ENCODE measurements around the gene DUSP23. TPM values are rescaled to one million over a fixed set of nuclear protein-coding genes. Genes with fewer than 3 reads are reported as not detected.

The DUSP23 gene
- total RNA-seq, 1 experiment from 2014 or later = 35.2 TPM

DNA sequence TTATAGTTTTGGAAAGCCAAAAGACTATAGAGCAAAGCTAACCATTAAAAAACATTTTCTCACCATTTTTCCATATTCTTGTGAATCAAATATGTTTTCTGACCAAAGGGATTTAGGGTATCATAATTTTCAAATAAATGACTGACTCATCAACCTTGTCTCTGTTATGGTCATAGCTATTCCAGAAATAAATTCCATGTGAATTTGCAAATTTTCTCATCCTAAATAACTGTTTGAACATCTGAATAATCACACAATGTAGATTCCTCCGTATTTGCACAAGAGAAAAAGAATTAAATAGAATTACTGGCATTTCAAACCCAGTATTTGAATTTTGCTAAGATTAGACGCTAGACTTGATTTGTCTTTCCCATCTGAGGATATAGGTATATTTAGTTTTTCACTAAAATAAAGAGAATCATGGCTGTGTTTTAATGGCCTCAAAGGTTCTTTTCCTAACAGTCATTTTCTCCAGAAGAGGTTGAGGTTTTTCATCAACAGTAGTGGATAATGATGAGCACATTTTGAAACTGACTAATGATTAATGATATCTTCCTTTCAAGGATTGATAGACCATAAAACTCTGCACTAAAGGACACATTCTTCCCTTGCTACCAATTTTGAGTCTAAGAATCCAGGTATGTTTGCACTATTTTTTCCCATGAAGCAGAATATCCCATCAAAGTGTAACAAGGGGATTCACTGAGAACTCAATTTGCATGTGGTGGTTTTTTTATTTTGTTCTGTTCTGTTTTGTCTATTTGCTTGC, 9.5 kb upstream of the DUSP23 start:
- Mint-ChIP-seq H3K36me3 (no peaks in the 10 kb centered on the region), H3K27me3 (ENCODE audit: low read depth) (no peaks in the 10 kb centered on the region), H3K4me1 (peaks cover 12% of the 10 kb centered on the region), H3K9me3 (0 out of 2 replicates have a peak, but pooled peaks cover 5% of the 10 kb centered on the region), H3K27ac (no peak overlapping the region), H3K4me3 (no peak overlapping the region)
- ChIA-PET CTCF (no interaction called here), POLR2A (no interaction called here)
- no peak for ATAC-seq
- TF ChIP-seq SP1 (CRISPR knock-in tag; conservative IDR thresholded peaks at IDR 0.05) (no peak), FOXK1 (CRISPR knock-in tag; IDR thresholded peaks at IDR 0.05) (no peak), ZNF138 (CRISPR knock-in tag; conservative IDR thresholded peaks at IDR 0.05) (no peak), ZNF416 (CRISPR knock-in tag; IDR thresholded peaks at IDR 0.05) (no peak), ZNF219 (CRISPR knock-in tag; IDR thresholded peaks at IDR 0.05; ENCODE audit: borderline replicate concordance) (no peak), NFE2L1 (CRISPR knock-in tag; IDR thresholded peaks at IDR 0.05) (no peak)
- TF ChIP-seq, protein P1, sequence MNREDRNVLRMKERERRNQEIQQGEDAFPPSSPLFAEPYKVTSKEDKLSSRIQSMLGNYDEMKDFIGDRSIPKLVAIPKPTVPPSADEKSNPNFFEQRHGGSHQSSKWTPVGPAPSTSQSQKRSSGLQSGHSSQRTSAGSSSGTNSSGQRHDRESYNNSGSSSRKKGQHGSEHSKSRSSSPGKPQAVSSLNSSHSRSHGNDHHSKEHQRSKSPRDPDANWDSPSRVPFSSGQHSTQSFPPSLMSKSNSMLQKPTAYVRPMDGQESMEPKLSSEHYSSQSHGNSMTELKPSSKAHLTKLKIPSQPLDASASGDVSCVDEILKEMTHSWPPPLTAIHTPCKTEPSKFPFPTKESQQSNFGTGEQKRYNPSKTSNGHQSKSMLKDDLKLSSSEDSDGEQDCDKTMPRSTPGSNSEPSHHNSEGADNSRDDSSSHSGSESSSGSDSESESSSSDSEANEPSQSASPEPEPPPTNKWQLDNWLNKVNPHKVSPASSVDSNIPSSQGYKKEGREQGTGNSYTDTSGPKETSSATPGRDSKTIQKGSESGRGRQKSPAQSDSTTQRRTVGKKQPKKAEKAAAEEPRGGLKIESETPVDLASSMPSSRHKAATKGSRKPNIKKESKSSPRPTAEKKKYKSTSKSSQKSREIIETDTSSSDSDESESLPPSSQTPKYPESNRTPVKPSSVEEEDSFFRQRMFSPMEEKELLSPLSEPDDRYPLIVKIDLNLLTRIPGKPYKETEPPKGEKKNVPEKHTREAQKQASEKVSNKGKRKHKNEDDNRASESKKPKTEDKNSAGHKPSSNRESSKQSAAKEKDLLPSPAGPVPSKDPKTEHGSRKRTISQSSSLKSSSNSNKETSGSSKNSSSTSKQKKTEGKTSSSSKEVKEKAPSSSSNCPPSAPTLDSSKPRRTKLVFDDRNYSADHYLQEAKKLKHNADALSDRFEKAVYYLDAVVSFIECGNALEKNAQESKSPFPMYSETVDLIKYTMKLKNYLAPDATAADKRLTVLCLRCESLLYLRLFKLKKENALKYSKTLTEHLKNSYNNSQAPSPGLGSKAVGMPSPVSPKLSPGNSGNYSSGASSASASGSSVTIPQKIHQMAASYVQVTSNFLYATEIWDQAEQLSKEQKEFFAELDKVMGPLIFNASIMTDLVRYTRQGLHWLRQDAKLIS (CRISPR knock-in tag; IDR thresholded peaks at IDR 0.05; ENCODE audit: borderline replicate concordance) = no peak
- no peak for DNase-seq (ENCODE audit: low spot score)

DNA sequence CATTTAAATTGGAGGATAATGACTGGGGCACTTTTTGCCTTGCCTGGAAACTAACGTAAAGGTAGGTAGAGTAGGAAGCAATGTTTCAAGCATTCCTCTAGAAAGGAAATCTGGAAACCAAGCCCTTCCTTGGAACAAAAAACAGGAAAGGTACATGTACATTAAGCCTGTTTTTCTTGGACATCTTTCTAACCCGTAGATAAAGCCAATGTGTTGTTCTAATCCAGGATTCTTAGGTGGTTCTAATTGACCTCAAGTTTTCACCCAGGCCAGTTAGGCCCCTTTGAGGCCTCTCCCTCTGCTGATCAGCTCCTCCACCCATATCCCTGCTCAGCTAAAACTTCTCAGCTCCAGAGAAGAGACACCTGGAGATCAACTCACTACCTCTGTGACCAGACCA, 6.3 kb upstream of the DUSP23 start:
- Mint-ChIP-seq H3K27ac (no peak overlapping the region), H3K27me3 (ENCODE audit: low read depth) (peaks cover 4% of the 10 kb centered on the region; the same call in 1 of the 2 replicates), H3K4me1 (peaks cover 7% of the 10 kb centered on the region; the same call in 1 of the 2 replicates), H3K4me3 (no peak overlapping the region), H3K9me3 (no peaks in the 10 kb centered on the region), H3K36me3 (no peaks in the 10 kb centered on the region)
- no peak for TF ChIP-seq NFE2L1 (CRISPR knock-in tag; IDR thresholded peaks at IDR 0.05)
- TF ChIP-seq MXD4 (CRISPR knock-in tag; IDR thresholded peaks at IDR 0.05; ENCODE audit: borderline replicate concordance) = no peak
- no peak for TF ChIP-seq TEAD4 (CRISPR knock-in tag; IDR thresholded peaks at IDR 0.05)
- TF ChIP-seq, protein P2, sequence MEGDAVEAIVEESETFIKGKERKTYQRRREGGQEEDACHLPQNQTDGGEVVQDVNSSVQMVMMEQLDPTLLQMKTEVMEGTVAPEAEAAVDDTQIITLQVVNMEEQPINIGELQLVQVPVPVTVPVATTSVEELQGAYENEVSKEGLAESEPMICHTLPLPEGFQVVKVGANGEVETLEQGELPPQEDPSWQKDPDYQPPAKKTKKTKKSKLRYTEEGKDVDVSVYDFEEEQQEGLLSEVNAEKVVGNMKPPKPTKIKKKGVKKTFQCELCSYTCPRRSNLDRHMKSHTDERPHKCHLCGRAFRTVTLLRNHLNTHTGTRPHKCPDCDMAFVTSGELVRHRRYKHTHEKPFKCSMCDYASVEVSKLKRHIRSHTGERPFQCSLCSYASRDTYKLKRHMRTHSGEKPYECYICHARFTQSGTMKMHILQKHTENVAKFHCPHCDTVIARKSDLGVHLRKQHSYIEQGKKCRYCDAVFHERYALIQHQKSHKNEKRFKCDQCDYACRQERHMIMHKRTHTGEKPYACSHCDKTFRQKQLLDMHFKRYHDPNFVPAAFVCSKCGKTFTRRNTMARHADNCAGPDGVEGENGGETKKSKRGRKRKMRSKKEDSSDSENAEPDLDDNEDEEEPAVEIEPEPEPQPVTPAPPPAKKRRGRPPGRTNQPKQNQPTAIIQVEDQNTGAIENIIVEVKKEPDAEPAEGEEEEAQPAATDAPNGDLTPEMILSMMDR (IDR thresholded peaks at IDR 0.05) = no peak
- DNase-seq (ENCODE audit: low spot score) (no peak), ATAC-seq (no peak)
- CTCF ChIA-PET = interaction anchor here (0.9 to 2.3 kb wide), 3 partner anchors 24 to 233 kb away, joined by 3 to 5 read pairs (median 3); no protein-coding TSS in a partner anchor
- POLR2A ChIA-PET = no interaction called here

GRCh38 chr1:159775716-159776115, 5.0 kb upstream of the DUSP23 start:
- POLR2A ChIA-PET = no interaction called here
- no peak overlapping the region for H3K27ac Mint-ChIP-seq
- peaks cover 4% of the 10 kb centered on the region for H3K27me3 Mint-ChIP-seq (ENCODE audit: low read depth)
- no peak overlapping the region for H3K4me3 Mint-ChIP-seq
- no peaks in the 10 kb centered on the region for H3K36me3 Mint-ChIP-seq
- H3K4me1 Mint-ChIP-seq = peaks cover 11% of the 10 kb centered on the region; the same call in 1 of the 2 replicates
- no peaks in the 10 kb centered on the region for H3K9me3 Mint-ChIP-seq
- DNase-seq (ENCODE audit: low spot score) (no peak), ATAC-seq (no peak)
- CTCF ChIA-PET = interaction anchor here (1.1 to 2.3 kb wide), 4 partner anchors 10 to 564 kb away, joined by 3 to 5 read pairs (median 4); no protein-coding TSS in a partner anchor
- TF ChIP-seq ATF1 (CRISPR knock-in tag; IDR thresholded peaks at IDR 0.05) = no peak
- TF ChIP-seq, protein P3, sequence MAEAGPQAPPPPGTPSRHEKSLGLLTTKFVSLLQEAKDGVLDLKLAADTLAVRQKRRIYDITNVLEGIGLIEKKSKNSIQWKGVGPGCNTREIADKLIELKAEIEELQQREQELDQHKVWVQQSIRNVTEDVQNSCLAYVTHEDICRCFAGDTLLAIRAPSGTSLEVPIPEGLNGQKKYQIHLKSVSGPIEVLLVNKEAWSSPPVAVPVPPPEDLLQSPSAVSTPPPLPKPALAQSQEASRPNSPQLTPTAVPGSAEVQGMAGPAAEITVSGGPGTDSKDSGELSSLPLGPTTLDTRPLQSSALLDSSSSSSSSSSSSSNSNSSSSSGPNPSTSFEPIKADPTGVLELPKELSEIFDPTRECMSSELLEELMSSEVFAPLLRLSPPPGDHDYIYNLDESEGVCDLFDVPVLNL (CRISPR knock-in tag; IDR thresholded peaks at IDR 0.05; ENCODE audit: borderline replicate concordance, low read depth) = no peak
- no peak for TF ChIP-seq GTF2I (CRISPR knock-in tag; conservative IDR thresholded peaks at IDR 0.05)
- TF ChIP-seq RELA (CRISPR knock-in tag; IDR thresholded peaks at IDR 0.05; ENCODE audit: borderline replicate concordance) = no peak
- TF ChIP-seq ZNF219 (CRISPR knock-in tag; IDR thresholded peaks at IDR 0.05; ENCODE audit: borderline replicate concordance) = no peak
- TF ChIP-seq ZNF121 (CRISPR knock-in tag; IDR thresholded peaks at IDR 0.05) = no peak
- no peak for TF ChIP-seq ZNF423 (CRISPR knock-in tag; IDR thresholded peaks at IDR 0.05)
- no peak for TF ChIP-seq CBFB (CRISPR knock-in tag; IDR thresholded peaks at IDR 0.05; ENCODE audit: low read depth)
- TF ChIP-seq CREB1 (CRISPR knock-in tag; IDR thresholded peaks at IDR 0.05) = no peak
- TF ChIP-seq, protein P4, sequence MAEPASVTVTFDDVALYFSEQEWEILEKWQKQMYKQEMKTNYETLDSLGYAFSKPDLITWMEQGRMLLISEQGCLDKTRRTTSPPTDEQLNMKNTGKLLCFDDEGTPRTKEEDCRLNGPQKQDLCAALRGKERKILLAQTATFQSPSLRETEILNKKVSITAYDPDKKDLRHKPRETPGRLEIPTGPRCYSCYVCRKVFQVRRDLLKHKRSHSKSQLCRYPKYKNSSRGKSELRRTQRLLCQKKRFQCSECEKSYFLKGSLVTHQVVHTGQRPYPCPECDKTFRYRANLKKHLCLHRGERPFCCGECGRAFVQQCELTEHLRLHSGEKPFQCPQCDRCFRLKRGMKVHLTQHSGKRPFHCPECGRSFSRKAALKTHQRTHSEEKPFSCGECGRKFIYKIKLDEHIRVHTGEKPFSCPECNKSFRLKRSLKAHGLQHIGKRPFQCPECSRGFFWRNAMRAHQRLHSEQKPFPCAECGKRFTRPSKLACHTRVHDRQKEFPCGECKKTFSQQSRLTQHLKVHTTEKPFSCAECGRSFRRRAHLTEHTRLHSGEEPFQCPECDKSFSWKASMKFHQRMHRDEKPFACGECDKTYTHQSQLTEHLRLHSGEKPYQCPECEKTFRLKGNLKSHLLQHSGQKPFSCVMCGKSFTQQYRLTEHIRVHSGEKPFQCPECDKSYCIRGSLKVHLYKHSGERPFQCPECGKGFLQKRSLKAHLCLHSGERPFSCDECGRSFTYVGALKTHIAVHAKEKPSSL (CRISPR knock-in tag; conservative IDR thresholded peaks at IDR 0.05) = no peak
- no peak for TF ChIP-seq TEAD4 (CRISPR knock-in tag; IDR thresholded peaks at IDR 0.05)

Measured in WTC11 (cell line).